Superior temporal gyrus (tissue), 1 donor: ENCODE data around the gene KIF21B.

Experiments
- DNase-seq: peaks from one replicate; pipeline ENCODE4 v3.0.0-alpha.2; 2016; ENCODE audit errors: extremely low spot score

KIF21B gene

GRCh38 chr1:201020721-201021629, 2.5 kb downstream of the KIF21B start:
- DNase-seq: peak; percentile 68

GRCh38 chr1:201020040-201020591, 3.4 kb downstream of the KIF21B start:
- no peak for DNase-seq

GRCh38 chr1:201019321-201019977, 4.1 kb downstream of the KIF21B start:
- no peak for DNase-seq

GRCh38 chr1:201017828-201018163, 5.7 kb downstream of the KIF21B start:
- DNase-seq: no peak

GRCh38 chr1:201016943-201017827, 6.3 kb downstream of the KIF21B start:
- no peak for DNase-seq

GRCh38 chr1:201016211-201016651, 7.3 kb downstream of the KIF21B start:
- DNase-seq: peak; percentile 66

- peak; percentile 42 for DNase-seq
These were observed 7.9 kb downstream of the KIF21B start for GRCh38 chr1:201015551-201016091.

GRCh38 chr1:201014816-201015200, 8.7 kb downstream of the KIF21B start:
- DNase-seq: peak; percentile 66

GRCh38 chr1:201013991-201014815, 9.3 kb downstream of the KIF21B start:
- DNase-seq: peak; percentile 70

GRCh38 chr1:201013031-201013485, 10.5 kb downstream of the KIF21B start:
- no peak for DNase-seq

- DNase-seq: no peak
These were observed 11.9 kb downstream of the KIF21B start for GRCh38 chr1:201011616-201012015.

GRCh38 chr1:201009962-201010645, 13.4 kb downstream of the KIF21B start:
- peak; percentile 45 for DNase-seq

- no peak for DNase-seq
These were observed 14.7 kb downstream of the KIF21B start for GRCh38 chr1:201008666-201009360.

- DNase-seq: no peak
These were observed 16.0 kb downstream of the KIF21B start for GRCh38 chr1:201007481-201007880.

GRCh38 chr1:201006450-201006849, 17.1 kb downstream of the KIF21B start:
- DNase-seq: no peak

GRCh38 chr1:201004732-201005131, 18.8 kb downstream of the KIF21B start:
- DNase-seq: no peak

GRCh38 chr1:201004154-201004553, 19.4 kb downstream of the KIF21B start:
- no peak for DNase-seq

GRCh38 chr1:201002510-201002909, 21.0 kb downstream of the KIF21B start:
- DNase-seq: no peak

- no peak for DNase-seq
These were observed 21.6 kb downstream of the KIF21B start for GRCh38 chr1:201001962-201002361.
